Hematopoietic multipotent progenitor cell treated with erythropoietin and hydrocortisone succinate and interleukin-3 and kit ligand, for 6 days (in vitro differentiated cells): ENCODE data around the gene SIK2.
A peak's percentile ranks its signal among the peaks of the same experiment; 100 is the strongest.

ENCODE experiments used
- DNase-seq: peaks from one replicate; pipeline ENCODE4 v3.0.0-alpha.2; 2015

SIK2 gene

DNA sequence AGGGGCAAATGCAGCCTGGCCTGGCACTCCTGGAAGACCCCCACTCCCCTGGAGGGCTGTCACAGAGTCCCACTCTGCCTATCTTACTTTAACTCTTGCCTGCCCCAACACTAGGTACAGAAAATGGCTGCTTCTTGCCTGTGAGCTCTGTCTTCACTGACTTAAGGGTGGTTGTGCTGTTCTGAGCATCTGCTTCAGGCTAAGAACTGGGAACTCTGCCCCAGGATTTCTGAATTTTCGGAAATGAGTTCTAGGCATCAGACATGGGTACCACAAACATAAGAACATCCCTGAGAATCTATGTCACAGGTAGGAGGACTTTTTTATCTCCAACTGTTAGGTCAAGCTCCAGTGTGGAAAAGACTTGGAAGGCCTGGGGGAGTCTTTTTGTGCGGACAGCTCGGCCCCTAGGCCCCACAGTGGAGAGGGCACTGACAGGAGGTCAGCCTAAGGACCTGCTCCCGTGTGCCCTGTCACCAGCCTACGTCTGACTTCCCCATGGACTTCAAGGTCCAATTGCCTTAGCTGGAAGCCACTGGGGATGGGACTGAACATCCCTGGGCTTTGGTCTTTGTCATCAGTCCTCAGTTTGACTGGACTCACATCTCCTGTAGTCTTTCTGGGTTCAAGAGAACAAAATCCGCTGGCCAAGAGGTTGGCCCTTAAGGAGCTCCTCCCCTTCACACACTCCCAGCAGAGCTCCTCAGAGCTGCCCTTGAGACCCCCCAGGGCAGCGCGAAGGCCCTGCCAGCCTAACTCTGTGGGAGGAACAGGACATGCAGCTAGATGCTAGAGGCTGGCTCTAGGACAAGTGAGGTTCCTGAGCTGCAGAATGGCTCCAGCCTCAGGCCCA is 132.1 kb downstream of the SIK2 start:
- no peak for DNase-seq

DNA sequence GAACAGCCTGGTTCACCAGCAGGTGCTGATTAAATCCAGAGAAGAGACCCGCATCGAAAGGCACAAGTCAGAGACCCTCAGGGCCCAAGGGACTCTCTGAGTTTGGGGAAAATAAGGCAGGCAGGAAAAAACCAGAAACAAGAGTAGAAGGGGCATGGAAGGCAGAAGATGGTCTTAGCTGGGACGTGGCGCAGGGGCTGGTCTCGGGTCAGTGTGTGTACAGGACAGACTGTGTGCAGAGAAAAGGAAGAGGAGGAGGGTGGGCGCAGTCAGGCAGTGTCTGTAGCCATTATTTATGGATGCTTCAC is 132.7 kb downstream of the SIK2 start:
- DNase-seq = no peak

DNA sequence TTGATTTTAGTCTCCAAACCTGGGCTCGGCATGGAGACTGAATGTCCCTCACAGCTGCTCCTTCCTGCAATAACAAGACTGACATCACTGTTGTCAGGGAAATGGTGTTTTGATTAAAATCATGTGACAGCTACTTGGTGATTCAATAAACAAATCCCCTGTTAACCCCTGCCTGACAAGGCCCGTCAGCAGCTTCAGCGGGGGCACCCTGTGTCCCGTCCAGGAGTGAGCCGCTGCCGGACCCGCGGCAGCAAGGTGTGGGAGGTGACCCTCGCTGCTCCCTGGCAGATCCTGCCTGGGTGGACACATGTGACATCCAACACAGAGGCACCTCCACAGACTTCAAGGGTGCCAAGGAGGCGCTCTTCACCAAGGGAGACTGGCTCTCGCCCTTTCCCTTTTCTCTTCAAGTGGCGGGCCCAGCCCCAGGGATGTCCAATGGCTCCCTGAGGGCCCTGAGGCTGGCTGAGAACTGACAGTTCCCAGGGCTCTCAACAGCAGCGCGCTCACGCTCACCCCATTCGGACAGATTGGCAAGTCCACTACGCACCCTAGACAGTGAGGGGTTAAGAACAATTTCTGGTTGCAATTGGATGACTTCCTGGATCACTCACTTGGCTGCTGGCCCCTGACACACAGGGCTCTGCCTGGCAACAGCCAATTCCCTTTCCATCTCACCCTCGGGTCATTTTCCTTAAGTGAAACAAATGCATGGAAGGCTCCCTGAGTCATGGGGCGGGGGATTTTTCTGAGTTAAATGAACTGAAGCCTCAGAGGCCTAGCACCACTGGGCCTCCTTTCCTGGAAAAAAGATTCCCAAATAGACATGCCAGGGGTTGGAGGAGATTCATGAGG is 133.2 kb downstream of the SIK2 start:
- DNase-seq = no peak

DNA sequence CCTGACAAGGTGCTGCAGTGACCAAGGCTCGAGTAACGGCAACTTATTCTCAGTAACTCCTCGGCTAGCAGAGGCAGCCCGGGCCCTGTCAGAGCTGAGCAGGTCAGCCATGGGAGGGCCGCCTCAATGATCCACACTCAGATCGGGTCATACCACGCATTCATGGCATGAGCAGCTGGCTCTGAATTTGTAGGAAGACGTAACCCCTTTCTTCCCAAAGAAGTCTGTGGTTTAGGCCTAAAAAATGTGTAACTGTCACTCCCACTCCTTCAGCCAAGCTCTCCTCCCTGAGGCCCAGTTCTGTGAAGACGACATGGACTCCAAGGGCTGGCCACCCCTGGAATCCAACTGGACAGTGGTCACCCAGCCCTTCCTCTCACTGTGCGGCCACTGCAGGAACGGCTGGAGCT is 133.9 kb downstream of the SIK2 start:
- no peak for DNase-seq

DNA sequence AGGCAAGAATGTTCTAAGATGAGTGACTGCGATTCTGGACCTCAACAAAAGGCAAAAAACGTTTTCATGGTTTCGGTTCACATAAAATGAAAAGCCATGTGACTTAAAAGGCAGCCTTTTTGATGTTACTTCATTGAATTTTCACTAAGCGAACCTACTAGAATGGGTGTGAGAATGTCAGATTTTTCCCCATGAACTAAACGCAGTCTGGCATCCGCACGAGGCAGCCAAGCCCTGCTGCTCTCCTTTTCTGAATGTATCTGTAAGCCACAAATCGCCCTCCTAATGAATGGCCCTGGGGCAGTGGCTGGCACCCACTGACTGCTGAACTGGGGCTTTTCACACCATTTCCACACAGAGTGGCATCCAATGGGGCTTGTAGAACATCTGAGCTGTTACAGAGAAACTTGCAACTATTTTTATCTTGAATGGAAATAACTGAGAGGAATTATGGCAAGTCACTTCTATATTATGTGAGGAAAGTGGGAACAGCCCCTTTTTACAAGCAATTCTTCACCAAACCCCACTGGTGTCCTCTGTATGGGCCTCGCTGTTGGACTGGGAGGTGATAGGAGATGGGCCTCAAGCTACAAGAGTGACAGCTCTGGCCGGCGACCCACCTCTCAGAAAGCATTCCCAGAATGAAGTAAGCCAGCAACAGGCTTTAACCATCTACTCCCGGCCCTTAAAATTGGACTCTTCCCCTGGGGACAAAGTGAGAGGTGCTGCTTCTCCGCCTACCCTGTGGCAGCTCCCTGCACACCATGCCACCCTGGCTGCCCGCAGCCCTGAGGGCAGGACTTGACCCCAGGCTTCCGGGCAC is 134.6 kb downstream of the SIK2 start:
- DNase-seq = no peak

DNA sequence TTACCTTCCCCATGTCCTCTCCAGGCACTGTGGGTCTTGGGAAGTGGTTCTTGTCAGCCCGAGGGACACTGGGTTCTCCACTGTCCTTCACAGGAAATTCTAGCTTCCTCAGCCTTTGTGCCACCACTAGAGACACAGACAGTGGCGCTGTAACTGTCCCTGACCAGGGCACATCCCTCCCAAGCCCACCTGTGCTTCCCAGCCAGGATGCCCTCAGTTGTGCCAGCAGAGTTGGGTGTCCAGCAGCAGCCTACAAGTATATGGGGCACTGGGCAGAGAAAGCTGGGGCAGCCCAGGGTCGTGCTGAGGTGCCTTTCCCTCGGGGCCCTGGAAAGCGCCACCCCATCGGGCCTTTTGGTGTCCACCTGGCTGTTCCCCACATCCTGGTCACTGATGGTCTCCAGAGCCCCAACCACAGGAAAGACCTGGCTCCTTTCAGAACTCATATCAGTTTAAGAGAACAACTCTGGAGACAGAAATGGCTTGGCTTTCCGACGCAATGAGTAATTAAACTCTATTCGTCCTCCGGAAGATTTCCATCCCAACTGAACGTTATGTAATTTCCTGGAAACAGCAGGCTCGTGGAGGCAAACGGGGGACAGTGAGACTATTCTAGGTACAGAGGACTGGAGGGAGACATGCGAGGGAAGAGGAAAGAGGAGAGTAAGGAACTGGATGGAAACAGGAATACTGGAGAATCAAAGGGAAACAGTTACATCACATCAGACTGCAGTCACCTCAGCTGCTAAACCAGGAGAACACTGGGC is 135.4 kb downstream of the SIK2 start:
- no peak for DNase-seq

DNA sequence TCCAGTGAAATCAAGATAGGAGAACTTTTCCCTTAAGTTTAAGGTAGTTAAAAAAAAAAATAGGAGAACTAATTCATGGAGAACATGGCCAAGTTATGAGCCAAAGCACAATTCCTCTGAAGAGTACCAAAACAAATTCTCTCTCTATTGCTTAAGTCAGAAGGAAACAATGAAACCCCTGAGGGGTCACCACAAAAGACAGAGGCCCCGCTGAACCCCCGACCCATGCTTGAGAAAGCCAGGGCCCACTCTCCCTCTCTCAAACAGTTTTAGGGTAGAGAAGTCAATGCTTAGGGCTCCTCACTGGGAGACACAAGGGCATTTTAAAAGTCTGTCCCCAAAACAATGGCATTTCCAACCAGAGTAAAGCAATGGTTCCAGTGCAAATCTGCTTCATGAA is 137.1 kb downstream of the SIK2 start:
- DNase-seq = no peak

DNA sequence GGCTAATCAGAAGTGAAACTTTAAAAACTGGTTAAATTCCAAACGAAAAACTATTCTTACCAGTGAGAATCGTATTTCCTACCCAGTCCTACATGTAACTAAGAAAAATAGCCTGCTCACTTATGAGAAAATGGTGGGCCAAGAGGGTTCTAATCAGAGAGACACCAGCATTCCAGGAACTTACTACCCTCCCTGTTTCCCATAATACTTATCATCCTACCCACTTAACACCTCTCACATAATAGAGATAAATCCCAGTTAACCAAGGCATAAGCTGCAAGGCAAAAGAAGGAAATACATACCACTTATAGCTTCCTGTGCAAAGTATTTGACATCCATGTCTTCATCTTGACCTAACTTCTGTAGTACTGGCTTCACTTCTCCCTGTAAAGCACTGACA is 139.5 kb downstream of the SIK2 start:
- DNase-seq = no peak

DNA sequence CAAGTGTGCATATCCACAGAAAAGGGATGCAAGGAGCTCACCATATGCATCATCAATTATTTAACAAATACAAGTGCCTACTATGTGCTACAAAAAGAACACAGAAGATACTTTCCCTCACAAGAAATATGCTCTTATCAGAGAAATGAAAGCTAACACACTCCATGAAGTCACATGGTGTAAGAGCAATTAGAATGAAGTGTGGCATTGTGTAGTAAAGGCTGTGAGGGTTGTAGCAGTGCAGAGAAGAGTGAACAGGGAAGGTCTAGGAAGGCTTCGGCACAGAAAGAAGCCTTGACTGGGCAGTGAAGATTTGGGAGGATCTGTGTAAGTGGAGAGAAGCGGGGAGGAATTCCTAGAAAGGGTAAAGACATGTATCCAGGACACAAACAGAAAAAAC is 141.5 kb downstream of the SIK2 start:
- no peak for DNase-seq

DNA sequence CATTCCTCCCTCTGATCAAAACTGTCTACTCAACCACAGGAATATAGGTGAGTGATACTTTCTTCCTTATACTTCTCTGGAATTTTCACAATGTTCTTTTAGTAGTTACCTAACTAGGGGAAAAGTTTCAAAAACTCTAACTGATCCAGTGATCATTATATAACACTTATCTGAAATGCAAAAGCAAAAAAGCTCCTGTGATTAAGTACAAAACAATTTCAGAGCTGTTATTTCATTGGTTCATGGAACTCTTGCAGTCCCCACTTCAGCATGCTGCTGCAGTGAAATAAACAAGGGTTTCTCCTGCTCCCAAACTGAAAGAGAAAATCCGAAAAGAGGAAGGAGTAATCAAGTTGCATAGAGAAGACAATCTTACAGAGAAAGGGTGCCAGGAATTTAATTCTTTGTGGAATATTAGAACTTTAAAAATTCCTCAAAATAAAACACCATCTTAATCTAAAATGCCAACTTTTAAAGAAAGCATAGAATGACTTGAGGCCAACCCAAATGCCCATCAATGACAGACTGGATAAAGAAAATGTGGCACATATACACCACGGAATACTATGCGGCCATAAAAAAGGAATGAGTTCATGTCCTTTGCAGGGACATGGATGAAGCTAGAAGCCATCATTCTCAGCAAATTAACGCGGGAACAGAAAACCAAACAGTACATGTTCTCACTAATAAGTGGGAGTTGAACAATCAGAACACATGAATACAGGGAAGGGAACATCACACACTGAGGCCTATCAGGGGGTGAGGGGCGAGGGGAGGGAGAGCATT is 143.7 kb downstream of the SIK2 start:
- DNase-seq = no peak

DNA sequence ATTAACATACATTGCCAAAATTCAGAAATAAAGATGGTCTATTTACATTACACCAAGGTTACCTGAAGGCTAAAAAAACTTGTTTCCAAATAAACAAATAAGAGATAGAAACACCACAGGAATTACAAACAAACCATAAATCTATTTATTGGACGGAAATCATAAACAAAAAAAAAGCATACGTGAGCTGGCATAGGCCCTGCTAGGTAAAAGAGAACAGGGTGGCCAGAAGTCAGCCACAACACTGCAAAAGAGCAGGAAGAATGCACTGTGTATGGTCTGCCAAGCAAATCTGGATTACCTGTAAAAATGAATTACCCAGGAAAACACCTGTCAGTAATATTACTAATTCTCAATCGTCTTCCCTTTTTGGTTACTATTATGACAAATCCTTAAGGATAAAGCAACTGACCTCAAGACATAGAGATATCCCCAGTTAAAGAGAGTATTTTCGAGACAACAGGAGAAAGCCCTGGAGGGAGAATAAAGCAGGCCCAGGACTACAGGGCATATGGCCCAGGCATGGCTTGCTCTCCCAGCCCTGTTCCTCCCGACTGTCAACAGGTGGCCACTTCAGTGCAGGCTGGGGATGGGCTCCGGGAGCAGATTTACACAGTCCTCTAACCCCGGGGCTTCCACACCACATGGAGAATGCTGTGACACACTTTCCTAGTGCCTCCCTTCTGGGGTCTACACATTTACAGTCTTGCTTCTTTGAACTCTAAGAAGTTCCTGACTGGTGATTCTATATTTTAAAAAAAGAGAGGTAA is 146.0 kb downstream of the SIK2 start:
- DNase-seq = no peak

DNA sequence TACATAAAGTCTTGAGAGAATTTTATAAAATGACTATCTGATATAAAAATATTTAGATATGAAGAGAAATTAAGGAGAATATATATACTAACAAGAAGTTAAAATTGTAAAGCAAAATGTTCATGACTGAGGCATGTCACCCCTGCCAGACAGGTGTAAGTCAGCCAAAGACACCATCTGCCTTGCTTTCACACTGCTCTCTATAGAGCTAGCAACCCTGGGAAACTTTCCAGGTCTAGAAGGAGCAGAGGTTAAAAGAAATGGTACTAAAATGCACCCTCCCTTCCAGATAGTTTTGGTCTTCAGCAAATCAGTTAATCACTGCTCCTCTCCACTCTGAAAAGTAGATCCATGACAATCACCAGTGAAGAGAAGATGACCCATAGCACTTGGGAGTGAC is 147.4 kb downstream of the SIK2 start:
- DNase-seq = no peak

DNA sequence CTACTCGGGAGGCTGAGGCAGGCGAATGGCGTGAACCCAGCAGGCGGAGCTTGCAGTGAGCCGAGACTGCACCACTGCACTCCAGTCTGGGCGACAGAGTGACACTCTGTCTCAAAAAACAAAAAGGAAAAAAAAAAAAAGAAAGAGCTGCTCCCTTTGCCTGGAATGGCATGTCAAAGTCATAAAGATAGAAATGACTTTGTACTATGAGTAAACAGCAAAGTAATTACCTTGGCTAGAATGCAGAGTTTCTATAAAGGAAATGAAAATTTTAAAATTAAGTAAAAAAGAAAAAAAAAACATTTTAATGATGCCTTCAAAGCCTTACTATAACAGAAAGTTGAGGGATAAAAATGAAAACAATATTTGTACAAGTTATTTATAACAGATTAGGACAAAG is 153.8 kb downstream of the SIK2 start:
- no peak for DNase-seq

DNA sequence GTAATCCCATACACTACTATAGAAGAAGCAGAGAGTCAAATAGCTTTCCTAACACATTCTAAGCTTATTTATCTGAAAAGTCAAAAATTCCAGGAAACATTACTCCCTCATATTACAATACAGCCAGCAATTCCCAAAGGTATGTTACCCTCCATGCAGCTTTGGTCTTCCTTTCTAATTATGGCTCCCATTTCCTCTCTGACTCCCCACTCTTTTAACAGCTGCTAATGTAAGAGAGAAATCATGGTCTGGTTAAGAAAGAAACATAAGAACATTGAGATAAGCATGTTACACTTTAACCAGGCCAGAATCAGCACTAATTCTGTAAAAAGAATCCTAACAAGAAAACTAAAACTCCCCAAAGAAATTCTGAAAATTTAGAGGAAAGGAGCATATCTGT is 157.1 kb downstream of the SIK2 start:
- DNase-seq = no peak

DNA sequence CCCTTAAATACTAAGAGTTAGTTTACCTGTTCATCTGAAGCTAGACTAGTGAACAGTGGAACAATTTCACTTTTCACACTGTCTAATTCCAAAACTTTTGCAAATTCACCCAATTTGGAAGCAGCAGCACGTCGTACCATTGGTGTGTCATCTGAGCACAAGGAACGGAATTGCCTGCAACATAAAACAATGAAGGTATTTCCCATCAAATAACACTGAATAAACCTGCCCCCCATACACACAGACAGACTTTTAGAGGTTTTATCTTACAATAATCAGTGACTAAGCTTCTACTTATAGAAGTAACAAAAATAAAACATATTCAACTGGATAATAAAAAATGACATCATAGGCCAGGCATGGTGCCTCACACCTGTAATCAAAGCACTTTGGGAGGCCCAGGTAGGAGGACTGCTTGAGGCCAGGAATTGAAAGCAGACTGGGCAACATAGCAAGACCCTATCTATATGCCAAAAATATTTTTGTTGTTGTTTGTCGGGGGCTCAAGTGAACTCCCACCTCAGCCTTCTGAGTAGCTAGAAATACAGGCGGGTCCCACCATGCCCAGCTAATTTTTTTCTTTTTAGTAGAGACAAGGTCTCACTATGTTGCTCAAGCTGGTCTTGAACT is 157.6 kb downstream of the SIK2 start:
- no peak for DNase-seq

DNA sequence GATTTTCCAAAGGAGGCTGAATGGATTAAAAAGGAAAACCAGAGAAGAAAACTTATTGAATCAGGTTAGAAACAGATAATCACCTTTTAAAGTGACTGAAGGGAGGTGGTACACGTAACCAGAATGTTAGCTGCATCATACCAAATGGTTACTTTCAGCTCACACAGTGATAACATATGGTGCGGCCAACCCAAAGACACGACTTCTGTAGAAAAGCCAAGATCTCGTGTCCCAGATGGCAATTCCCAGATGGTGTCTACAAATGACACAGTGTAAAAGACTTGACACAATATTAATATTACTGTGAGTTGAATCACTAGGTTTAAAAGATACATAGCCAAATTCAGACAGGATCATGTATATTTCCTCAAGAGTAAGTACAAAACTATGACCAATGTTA is 158.8 kb downstream of the SIK2 start:
- no peak for DNase-seq

DNA sequence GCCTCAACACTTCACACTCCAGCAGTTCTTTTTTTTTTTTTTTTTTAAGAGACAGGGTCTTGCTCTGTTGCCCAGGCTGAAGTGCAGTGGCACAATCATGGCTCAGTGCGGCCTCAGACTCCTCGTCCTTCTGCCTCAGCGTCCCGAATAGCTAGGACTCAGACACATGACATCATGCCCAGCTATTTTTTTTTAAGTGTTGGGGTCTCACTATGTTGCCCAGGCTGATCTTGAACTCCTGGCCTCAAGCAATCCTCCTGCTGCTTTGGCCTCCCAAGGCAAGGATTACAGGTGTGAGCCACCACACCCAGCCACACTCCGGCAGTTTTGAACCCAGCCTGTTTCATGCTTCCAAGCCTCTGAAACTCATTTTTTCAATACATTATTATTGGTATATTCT is 160.3 kb downstream of the SIK2 start:
- DNase-seq = no peak

DNA sequence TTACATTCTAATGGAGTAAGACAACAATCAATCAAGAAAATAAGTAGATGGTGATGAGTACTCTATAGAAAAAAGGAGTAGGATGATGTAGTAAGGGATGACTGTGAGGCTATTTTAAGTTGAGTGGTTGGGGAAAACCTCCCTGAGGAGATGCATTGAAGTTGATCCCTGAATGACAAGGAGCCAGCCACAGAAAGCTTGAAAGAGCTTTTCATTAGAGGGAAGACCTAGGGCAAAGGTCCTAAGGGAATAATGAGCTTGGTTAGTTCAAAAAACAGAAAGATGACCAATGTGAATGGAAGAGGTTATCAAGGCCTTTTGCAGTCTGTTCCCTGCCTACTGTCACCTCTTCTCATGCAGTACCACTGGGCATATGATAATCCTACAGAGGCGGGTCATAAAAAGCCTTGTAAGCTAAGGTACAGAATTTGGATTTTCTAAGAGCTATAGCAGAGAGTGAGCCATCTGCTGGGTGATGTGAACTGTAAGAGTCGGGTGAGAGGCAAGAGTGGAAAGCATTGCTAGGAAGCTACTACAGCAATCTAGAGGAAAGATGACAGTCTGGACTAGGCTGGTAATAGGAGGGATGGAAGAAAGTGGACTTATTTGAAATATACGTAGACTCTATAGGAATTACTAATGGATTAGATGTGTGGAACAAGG is 160.9 kb downstream of the SIK2 start:
- peak; percentile 27 for DNase-seq

DNA sequence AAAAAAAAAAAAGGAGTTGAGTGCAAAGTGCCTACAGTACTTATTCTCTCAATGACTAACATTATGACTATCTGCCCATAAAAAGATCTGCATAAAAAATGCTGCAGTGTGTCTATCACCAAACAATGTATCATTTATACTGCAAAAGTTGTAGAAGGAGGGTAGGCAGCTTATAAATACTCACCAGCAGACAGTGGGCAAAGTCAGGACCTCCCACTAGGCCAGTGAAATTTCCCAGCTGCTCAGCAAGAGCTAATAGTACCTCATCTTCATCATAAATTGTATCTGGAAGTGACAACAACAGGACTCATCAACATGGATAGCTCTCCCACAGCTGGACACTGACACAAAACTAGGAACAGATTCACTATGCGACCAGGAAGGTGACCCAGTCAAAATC is 162.4 kb downstream of the SIK2 start:
- DNase-seq = peak; percentile 12
